ENCODE data around the gene GJA3. TPM values are rescaled to one million over a fixed set of nuclear protein-coding genes. Genes with fewer than 3 reads are reported as not detected.

GJA3 gene
- total and polyA plus RNA-seq, 2 of the 4 experiments (the other 2 are of a cell fraction): 1.5 to 2.7 TPM

- H2BK20ac ChIP-seq (ENCODE audit: low read depth, low read length): no peak overlapping the region
- no peaks in the 10 kb centered on the region for H3K36me3 ChIP-seq (ENCODE audit: control insufficient read depth, insufficient read depth, low read length)
- intact Hi-C loops (cut with micrococcal nuclease): no loop called here
- dilution Hi-C loops (cut with HindIII; ENCODE audit: low sequenced_read_pairs, unreplicated experiment): no loop called here
- H2BK15ac ChIP-seq (ENCODE audit: low read depth, low read length): no peak overlapping the region
- no peak overlapping the region for H4K5ac ChIP-seq (ENCODE audit: low read depth, low read length)
- no peak overlapping the region for H3K18ac ChIP-seq (ENCODE audit: low read depth, low read length)
- no peak overlapping the region for H2AK5ac ChIP-seq (ENCODE audit: low read depth, low read length)
- H3K27me3 ChIP-seq (ENCODE audit: control insufficient read depth, insufficient read depth, low read length): peaks cover 8% of the 10 kb centered on the region; the same call in 1 of the 2 replicates
- no TSS peak for BruUV-seq (replicated peaks)
- H2AK9ac ChIP-seq (replicated peaks; ENCODE audit: low read depth, low read length, poor library complexity): no peak overlapping the region
- H4K91ac ChIP-seq (ENCODE audit: insufficient read depth, low read depth, low read length): no peak overlapping the region
- H2AFZ ChIP-seq (replicated peaks; ENCODE audit: low read length, poor library complexity): no peak overlapping the region
- no peak overlapping the region for H3K56ac ChIP-seq (ENCODE audit: extremely low read depth, insufficient read depth, low read length)
- no peak overlapping the region for H4K8ac ChIP-seq (ENCODE audit: low read depth in 2 of 2, low read length in 2 of 2)
- H3K4me1 ChIP-seq (ENCODE audit: control insufficient read depth, insufficient read depth, low read length): peaks cover 11% of the 10 kb centered on the region; the same call in 1 of the 2 replicates
- H4K20me1 ChIP-seq (ENCODE audit: insufficient read depth, low read length): no peaks in the 10 kb centered on the region
- ChIA-PET POLR2A (ENCODE audit: unreplicated experiment) (interaction anchor here (0.5 kb wide), 1 partner anchor 84 kb away, joined by 3 read pairs; no protein-coding TSS in a partner anchor), CTCF (no interaction called here)
- ATAC-seq (ENCODE audit: low read depth) (no peak), DNase-seq (no peak)
- TF ChIP-seq ELK1 (IDR thresholded peaks at IDR 0.05; ENCODE audit: borderline replicate concordance, low read depth, low read length) (no peak), NFE2L2 (IDR thresholded peaks at IDR 0.05; ENCODE audit: low read depth, low read length) (no peak), MXI1 (IDR thresholded peaks at IDR 0.05; ENCODE audit: borderline replicate concordance, low read depth, low read length) (no peak), CEBPB (IDR thresholded peaks at IDR 0.05; ENCODE audit: low read depth, low read length) (no peak), SMC3 (IDR thresholded peaks at IDR 0.05; ENCODE audit: low read depth, low read length) (no peak), RFX5 (IDR thresholded peaks at IDR 0.05; ENCODE audit: low read depth, low read length) (no peak), MAFK (IDR thresholded peaks at IDR 0.05; ENCODE audit: low read depth, low read length) (no peak), USF2 (IDR thresholded peaks at IDR 0.05; ENCODE audit: low read depth, low read length) (no peak), RAD21 (IDR thresholded peaks at IDR 0.05; ENCODE audit: low read length) (no peak), FOS (IDR thresholded peaks at IDR 0.05; ENCODE audit: low read depth, low read length) (no peak), CHD1 (IDR thresholded peaks at IDR 0.05; ENCODE audit: low read depth, low read length) (no peak), RCOR1 (IDR thresholded peaks at IDR 0.05; ENCODE audit: insufficient replicate concordance, low read length) (no peak), POLR2A (IDR thresholded peaks at IDR 0.05; ENCODE audit: low read depth, low read length) (no peak), CTCF (conservative IDR thresholded peaks at IDR 0.05; ENCODE audit: low read depth, low read length) (no peak)
- no peak overlapping the region for H3K4me2 ChIP-seq (ENCODE audit: low read depth, low read length)
- H3K4me3 ChIP-seq (ENCODE audit: insufficient read depth, low read depth, low read length): no peak overlapping the region
- H3K9me1 ChIP-seq (ENCODE audit: insufficient read depth, low read length): peaks cover 7% of the 10 kb centered on the region
- no peak overlapping the region for H3K4ac ChIP-seq (ENCODE audit: low read depth, low read length)
- in situ Hi-C loops (cut with MboI; ENCODE audit: low sequenced_read_pairs): loop anchor here (25.0 kb wide), 1 partner anchor 534 kb away; the partner anchor contains the start of gene MPHOSPH8
- H3K14ac ChIP-seq (replicated peaks; ENCODE audit: low read depth, low read length): no peak overlapping the region
- H3K9ac ChIP-seq (ENCODE audit: low read depth, low read length): no peak overlapping the region
- no peak overlapping the region for H2BK120ac ChIP-seq (ENCODE audit: low read depth, low read length)
- no peak overlapping the region for H3K23ac ChIP-seq (ENCODE audit: low read depth, low read length)
- no peaks in the 10 kb centered on the region for H3K79me1 ChIP-seq (ENCODE audit: low read depth in 1 of 2, low read length in 2 of 2)
- WGBS, 2 experiments (ENCODE audit: extremely low coverage in 2 of 2, insufficient read length in 1 of 2): no CpG with 5 or more reads among the region's 5 CpGs
- H2BK5ac ChIP-seq (ENCODE audit: low read depth, low read length, poor library complexity, severe bottlenecking): no peak overlapping the region
- H3K9me3 ChIP-seq (ENCODE audit: control insufficient read depth, insufficient read depth, low read length): no peaks in the 10 kb centered on the region
- no peak overlapping the region for H3K27ac ChIP-seq (ENCODE audit: insufficient read depth, low read length)
Observed at GRCh38 chr13:20170921-20171320, 10.1 kb upstream of the GJA3 start.
